ENCODE results near the gene BRINP2. TPM values are rescaled to one million over a fixed set of nuclear protein-coding genes. Genes with fewer than 3 reads are reported as not detected.

The BRINP2 gene
- total and polyA plus RNA-seq, 2 of the 8 experiments (the other 6 are each of a cell fraction or from before 2014, with no cell fraction given), result 0.39 to 0.42 TPM

DNA sequence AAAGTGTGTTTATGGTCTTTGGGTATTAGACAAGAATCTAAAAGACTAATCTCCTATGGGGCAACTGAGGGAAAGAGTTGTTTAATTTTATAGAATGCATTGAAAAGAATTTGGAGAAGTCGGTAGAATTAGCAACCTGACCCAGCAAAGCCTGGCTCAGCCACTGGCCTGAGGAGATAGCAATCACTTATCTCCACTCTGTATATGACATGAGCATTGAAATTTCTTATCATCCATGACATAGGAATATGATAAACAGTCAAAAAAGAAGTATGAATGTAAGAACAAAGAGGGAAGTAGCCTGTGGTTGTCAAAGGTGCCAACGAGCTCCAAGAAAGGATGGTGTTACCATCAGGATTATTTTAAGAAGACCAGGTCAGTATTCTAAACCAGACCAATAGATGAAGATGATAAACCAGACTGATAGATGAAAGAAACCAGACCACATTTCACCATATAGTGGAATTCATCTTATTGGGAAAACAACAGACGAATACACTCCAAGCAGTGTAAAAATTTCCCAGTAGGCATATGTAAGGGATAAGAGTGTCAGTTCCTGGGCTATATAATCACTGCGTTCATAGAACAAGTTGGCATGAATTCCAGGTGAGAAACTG is 42.0 kb upstream of the BRINP2 start:
- POLR2A ChIA-PET (ENCODE audit: partially characterized antibody), result no interaction called here
- Histone ChIP-seq H2BK5ac (ENCODE audit: low read depth, low read length) (no peak overlapping the region), H4K91ac (replicated peaks; ENCODE audit: insufficient read length, low read length) (no peak overlapping the region), H4K5ac (ENCODE audit: insufficient read length, low read depth, low read length) (no peak overlapping the region), H2BK12ac (ENCODE audit: low read depth, low read length) (no peak overlapping the region), H3K4me2 (ENCODE audit: insufficient read depth in 1 of 2, low read depth in 2 of 2, low read length in 2 of 2) (no peak overlapping the region), H3K23me2 (ENCODE audit: low read depth, low read length) (no peaks in the 10 kb centered on the region), H3K4me3 (ENCODE audit: extremely low read depth in 1 of 4, insufficient read depth in 2 of 4, low read depth in 3 of 4, low read length in 4 of 4) (no peak overlapping the region), H4K20me1 (replicated peaks in 1 of 2; ENCODE audit: control insufficient read depth in 1 of 2, insufficient read depth in 2 of 2, low read length in 2 of 2) (no peaks in the 10 kb centered on the region), H3K14ac (ENCODE audit: insufficient read length) (no peak overlapping the region), H3K27ac (ENCODE audit: low read depth, low read length) (no peak overlapping the region), H4K8ac (ENCODE audit: extremely low read depth, insufficient read depth, low read length) (no peak overlapping the region), H3K23ac (ENCODE audit: insufficient read length) (no peak overlapping the region), H3K79me2 (ENCODE audit: control insufficient read depth in 1 of 2, insufficient read depth in 2 of 2, low read length in 2 of 2) (no peaks in the 10 kb centered on the region), H2AFZ (ENCODE audit: low read length) (no peak overlapping the region), H3K18ac (ENCODE audit: extremely low read depth, low read length) (no peak overlapping the region), H2BK20ac (ENCODE audit: low read length) (no peak overlapping the region), H3K4ac (replicated peaks; ENCODE audit: insufficient read length, low read depth, low read length) (no peak overlapping the region), H3K27me3 (replicated peaks in 1 of 4; ENCODE audit: control insufficient read depth in 3 of 4, extremely low read depth in 1 of 4, insufficient read depth in 3 of 4, low read length in 3 of 4) (no peaks in the 10 kb centered on the region), H2BK15ac (ENCODE audit: low read length) (no peak overlapping the region), H3K9me3 (ENCODE audit: insufficient read depth in 2 of 2, low read depth in 1 of 2, low read length in 1 of 2) (no peaks in the 10 kb centered on the region), H3K79me1 (ENCODE audit: low read depth, low read length) (no peaks in the 10 kb centered on the region), H3K4me1 (replicated peaks in 1 of 4; ENCODE audit: control insufficient read depth in 3 of 4, insufficient read depth in 4 of 4, low read length in 3 of 4) (no peaks in the 10 kb centered on the region), H3K9ac (replicated peaks in 1 of 4; ENCODE audit: extremely low read depth in 1 of 4, low read depth in 3 of 4, low read length in 3 of 4) (no peak overlapping the region), H3K36me3 (ENCODE audit: control insufficient read depth in 2 of 4, insufficient read depth in 4 of 4, low read length in 3 of 4) (no peaks in the 10 kb centered on the region), H2BK120ac (replicated peaks; ENCODE audit: low read depth, low read length) (no peak overlapping the region), H3K56ac (replicated peaks; ENCODE audit: insufficient read length, low read depth, low read length) (no peak overlapping the region), H2AK5ac (ENCODE audit: low read depth, low read length) (no peak overlapping the region)
- no peak for DNase-seq (ENCODE audit: low read depth in 1 of 2, low spot score in 2 of 2)
- WGBS, 2 experiments (ENCODE audit: extremely low coverage in 1 of 2, insufficient coverage in 1 of 2, insufficient read length in 1 of 2, insufficient replicate concordance in 2 of 2, low coverage in 1 of 2, low lambda C conversion rate in 2 of 2, missing lambda C conversion rate in 1 of 2), result 87% methylated on average over 4 of the region's 4 CpGs; no CpG with 5 or more reads in 1 of the 2 experiments
- CTCF ChIA-PET (ENCODE audit: partially characterized antibody), result interaction anchor here (1.6 kb wide), 1 partner anchor 9 kb away, joined by 5 read pairs; no protein-coding TSS in a partner anchor
- FAIRE-seq, result no peak
- no peak for TF ChIP-seq RAD21 (IDR thresholded peaks at IDR 0.05 in 1 of 2, conservative IDR thresholded peaks at IDR 0.05 in 1 of 2; ENCODE audit: low read depth in 2 of 2, low read length in 2 of 2)
- no peak for TF ChIP-seq HDAC6 (IDR thresholded peaks at IDR 0.05; ENCODE audit: low read depth, low read length)
- TF ChIP-seq POLR2A (IDR thresholded peaks at IDR 0.05; ENCODE audit: control extremely low read depth in 1 of 2, low read depth in 2 of 2, low read length in 2 of 2), result no peak
- no peak for TF ChIP-seq SP4 (IDR thresholded peaks at IDR 0.05; ENCODE audit: low read length)
- TF ChIP-seq POU5F1 (IDR thresholded peaks at IDR 0.05; ENCODE audit: low read depth, low read length), result no peak
- no peak for TF ChIP-seq TCF12 (IDR thresholded peaks at IDR 0.05; ENCODE audit: low read depth, low read length)
- TF ChIP-seq, protein P1, sequence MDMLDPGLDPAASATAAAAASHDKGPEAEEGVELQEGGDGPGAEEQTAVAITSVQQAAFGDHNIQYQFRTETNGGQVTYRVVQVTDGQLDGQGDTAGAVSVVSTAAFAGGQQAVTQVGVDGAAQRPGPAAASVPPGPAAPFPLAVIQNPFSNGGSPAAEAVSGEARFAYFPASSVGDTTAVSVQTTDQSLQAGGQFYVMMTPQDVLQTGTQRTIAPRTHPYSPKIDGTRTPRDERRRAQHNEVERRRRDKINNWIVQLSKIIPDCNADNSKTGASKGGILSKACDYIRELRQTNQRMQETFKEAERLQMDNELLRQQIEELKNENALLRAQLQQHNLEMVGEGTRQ (IDR thresholded peaks at IDR 0.05; ENCODE audit: low read length), result no peak
- TF ChIP-seq FOSL1 (IDR thresholded peaks at IDR 0.05; ENCODE audit: insufficient read depth, low read depth, low read length), result no peak

Measured in H1 (cell line).